Retina (tissue), 1 donor: ENCODE results near the gene CYP39A1.
"Not testable (repeated sequence)": the region's sequence is repeated elsewhere in the genome, so short reads cannot be mapped to it uniquely, and the experiment has no call there.

Experiments
- DNase-seq: peaks from one replicate; pipeline ENCODE4 v3.0.0-alpha.2; 2016

CYP39A1 gene

GRCh38 chr6:46648108-46648507 lies 4.5 kb downstream of the CYP39A1 start:
- not testable (repeated sequence) for DNase-seq

DNA sequence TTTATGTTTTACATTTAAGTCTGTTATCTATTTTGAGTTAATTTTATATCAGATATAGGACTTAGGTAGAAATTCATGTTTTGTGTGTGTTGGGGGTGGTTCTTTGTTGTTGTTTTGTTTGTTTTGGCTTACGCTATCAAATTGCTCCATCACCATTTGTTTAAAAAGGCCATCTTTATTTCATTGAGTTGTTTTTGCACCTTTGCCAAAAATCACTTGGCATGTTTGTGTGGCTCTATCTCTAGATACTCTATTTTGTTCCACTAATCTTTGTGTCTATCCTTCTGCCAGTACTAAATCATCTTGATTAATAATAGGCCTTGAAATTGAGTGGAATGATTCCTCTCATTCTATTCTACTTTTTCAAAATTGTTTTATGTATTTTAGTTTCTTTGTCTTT lies 7.4 kb downstream of the CYP39A1 start:
- no peak for DNase-seq

DNA sequence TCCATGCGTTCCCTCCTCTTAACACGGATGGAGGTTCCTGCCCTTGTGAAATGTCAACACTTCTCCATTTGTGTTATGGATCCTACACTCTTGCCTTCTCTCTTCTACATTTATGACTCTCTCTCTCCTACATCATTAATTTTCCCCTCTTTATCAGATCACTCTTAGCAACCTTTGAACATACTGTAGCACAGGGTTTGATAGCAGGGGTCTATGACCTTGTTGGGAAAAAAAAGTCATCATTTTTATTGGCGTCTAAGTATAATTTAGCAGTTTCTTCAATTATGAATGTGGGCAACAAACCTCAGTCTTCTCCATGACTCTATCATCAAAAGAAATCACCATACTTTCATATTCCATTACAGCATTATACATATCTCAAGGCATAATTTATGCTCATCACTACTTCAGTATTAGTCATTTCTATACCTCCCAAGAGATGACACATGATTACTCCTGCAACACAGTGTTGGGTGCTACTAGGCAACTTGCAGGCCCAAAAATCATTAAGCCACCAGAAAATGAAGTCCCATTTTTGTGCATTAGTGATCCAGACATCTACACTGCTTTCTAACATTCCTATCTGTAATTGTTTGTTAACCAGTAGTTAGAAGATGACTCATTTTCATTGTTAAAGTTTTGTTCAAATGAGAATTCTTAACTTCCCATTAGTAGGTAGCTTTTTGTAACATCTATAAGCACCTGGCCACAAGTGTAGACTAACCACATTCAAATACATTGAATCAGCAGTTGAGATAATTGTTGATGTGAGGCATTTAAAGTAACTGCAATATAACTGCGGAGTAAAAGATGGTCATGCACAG lies 9.5 kb downstream of the CYP39A1 start:
- no peak for DNase-seq

DNA sequence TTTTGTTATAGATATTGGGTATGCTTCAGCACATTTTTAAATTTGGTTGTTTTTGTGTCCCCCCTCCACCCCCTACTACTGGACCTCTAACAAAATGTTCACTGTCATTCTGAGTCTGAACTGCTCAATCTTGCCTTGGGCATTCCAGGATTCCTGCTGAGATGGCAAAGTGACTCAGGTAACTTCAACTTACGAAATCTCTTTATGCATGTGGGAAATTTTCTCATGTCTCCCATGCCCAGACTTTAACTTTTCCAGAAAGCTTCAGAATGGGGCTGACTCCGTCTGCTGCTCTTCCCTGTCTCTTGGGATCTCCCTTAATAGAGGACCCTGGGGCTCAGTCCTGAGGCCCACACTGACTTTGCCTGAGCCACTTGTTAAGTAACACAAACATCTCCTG lies 14.0 kb downstream of the CYP39A1 start:
- DNase-seq, result no peak

GRCh38 chr6:46637933-46638332 lies 14.7 kb downstream of the CYP39A1 start:
- no peak for DNase-seq

- DNase-seq, result no peak
Measured at GRCh38 chr6:46637145-46637544, 15.5 kb downstream of the CYP39A1 start.

- no peak for DNase-seq
Measured at GRCh38 chr6:46635462-46635861, 17.2 kb downstream of the CYP39A1 start.

DNA sequence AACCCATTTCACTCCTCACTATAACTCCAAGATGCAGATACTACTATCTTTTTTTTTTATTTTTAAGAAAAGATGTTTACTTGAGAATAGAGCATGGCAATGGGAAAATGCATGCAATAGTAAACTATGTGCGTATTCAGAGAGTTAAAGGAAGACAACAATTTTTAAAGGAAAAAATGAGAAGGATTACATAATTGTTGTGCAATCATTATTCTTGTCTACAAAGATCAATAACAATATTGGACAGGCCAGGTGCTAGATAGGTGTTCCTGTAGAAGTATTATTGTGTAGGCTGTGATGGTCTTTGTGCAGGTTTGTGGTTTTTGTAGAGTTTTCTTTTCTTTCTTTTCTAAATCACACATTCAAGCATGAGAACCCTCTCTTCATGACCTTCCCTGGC lies 20.6 kb downstream of the CYP39A1 start:
- DNase-seq, result no peak

GRCh38 chr6:46629691-46630090 lies 22.9 kb downstream of the CYP39A1 start:
- no peak for DNase-seq

- DNase-seq, result no peak
Measured at GRCh38 chr6:46628976-46629375, 23.6 kb downstream of the CYP39A1 start.

- DNase-seq, result no peak
Measured at GRCh38 chr6:46628498-46628897, 24.1 kb downstream of the CYP39A1 start.

DNA sequence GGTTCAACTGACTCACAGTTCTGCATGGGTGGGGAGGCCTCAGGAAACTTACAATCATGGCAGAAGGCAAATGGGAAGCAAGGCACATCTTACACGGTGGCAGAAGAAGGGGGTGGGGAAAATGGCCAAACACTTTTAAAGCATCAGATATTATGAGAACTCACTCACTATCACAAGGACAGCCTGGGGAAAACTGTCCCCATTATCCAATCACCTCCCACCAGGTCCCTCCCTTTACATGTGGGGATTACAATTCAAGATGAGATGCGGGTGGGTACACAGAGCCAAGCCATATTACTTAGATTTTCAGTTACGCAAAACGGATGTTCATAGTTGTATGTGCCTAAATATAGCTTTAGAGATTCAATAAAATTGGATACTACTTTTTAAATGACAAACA lies 25.6 kb downstream of the CYP39A1 start:
- DNase-seq, result no peak

- DNase-seq, result no peak
Measured at GRCh38 chr6:46626228-46626909, 26.2 kb downstream of the CYP39A1 start.

GRCh38 chr6:46618726-46619125 lies 33.9 kb downstream of the CYP39A1 start:
- DNase-seq, result no peak

- no peak for DNase-seq
Measured at GRCh38 chr6:46612645-46613044, 40.0 kb downstream of the CYP39A1 start.

DNA sequence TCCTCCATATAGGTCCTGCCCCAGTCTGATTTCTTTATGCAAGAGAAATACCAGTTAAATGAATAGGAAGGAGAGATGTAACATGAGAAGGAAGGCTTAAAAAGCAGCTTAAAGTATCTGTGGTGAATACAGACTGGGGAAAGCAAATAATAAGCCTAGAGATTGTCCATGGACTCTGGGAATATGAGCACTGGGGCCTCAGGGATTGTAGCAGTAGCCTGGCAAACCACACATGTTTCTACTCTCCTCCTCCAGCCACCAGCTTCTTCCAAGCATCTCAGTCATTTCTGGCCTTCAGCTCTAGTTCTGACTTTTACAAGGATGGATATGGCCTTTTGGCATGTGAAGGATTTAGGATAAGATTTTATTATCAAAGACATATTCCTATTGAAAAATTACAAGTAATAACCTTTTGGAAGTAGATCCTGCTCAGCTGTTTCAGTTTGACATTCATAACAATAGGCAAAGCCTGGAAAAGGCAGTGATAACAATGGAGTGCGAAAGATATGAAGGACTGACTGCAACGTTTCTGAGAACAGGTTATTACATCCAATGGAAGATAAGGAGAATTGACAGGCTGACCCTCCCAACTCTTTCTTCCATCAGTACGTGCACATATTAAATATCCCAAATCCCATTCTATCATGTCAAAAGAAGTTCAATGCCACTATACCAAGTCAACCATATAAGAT lies 41.6 kb downstream of the CYP39A1 start:
- no peak for DNase-seq

DNA sequence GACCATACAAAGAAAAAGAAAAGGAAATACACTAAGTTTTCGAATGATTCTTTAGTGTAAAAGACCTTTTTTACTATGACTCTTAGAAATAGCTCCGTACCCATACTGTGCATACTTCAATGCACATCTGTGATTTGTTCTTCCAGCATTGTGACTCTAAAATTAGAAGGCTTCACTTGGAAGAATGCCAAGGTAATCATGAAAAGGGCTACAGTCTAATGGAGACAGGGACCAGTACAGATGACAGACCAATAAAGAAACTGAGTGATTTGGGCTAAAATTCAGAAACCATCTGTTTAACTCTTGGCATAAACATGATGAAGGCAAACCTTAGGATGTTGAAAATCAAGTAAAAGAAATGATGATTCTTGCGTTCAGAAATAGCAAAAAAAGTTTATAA lies 46.3 kb downstream of the CYP39A1 start:
- DNase-seq, result no peak

GRCh38 chr6:46605091-46605797 lies 47.4 kb downstream of the CYP39A1 start:
- DNase-seq, result no peak

DNA sequence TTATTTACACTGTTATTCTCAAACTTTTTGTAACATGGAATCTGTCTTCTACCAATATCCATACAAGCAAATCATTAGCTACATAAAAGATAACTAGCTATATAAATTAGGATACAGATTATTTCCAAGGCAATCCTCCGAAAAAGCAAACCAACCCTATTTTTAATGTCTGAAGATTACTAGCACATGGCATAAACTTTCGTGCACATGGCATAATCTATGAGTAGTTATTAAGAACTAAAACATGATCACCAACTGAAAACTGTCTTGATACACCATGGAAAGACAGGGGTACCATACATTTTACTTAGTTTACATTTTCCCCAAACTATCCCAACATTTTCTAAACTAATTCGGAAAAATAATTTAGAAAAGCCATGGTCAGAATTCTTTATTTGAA lies 54.4 kb downstream of the CYP39A1 start:
- no peak for DNase-seq

DNA sequence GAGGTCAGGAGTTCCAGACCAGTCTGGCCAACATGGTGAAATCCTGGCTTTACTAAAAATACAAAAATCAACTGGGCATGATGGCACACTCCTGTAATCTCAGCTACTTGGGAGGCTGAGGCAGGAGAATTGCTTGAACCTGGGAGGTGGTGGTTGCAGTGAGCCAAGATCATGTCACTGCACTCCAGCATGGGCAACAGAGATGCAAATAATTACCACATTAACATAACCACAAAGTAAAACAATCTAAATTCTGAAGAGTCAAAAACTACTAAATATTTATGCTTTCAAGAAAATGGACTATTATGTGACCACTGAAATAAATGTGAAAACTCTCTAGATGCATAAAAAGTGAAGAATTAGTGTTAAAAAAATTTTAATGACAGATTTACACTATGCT lies 59.9 kb downstream of the CYP39A1 start:
- DNase-seq, result no peak

DNA sequence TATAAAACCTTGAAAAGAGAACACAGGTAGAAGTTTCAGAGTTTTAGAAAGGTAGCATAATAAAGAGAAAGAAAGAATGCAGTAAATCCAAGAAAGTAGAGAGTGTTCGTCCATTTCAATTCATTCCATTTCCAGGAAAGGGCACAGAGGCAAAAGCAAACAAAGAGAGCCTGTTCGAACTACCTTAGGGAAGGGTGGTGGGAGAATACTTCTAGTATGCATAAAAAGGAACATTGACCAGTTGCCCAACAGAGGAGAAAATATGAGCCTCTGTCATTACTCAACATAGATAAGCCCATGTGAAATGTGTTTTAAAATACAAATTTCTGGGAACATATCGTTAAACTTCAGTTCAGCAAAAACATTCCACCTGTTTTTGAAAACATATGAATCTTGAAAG lies 60.6 kb downstream of the CYP39A1 start:
- DNase-seq, result no peak

DNA sequence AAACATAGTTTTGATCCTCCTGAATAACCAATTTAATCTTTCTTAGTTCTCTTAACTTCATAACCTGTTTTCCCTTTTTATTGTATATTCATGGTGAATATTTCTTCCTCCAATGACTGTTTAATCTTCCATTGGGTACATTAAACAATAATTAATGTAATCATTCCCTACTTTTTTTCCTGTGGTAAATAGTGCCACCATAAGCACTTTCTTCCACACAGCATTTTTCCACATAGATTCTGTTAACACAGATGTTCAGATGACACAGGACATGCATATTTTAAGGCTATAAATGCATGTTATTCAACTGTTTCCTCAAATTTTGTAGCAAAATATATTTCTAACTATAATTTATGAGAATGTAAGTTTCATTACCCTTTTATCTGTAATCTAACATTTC lies 61.9 kb downstream of the CYP39A1 start:
- no peak for DNase-seq

DNA sequence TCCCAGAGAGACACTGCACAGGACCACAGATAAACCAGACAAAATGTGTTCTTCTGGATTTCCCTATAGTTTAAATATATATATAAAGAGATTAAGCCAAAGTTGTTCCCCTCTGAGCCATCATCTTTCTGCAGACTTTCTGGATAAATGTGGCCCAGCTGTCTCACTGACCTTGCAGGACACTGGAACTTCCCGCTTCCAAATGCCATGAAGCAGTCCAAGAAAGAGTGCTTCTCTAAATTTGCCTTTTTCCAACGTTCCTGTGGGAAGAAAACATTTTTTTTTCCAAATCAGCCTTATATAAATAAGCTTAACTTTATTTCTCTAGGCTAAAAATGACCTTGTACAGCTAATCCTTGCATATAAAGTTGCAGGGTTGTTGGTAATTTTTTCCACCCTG lies 65.7 kb downstream of the CYP39A1 start:
- no peak for DNase-seq
